WTC11 (cell line): Measurements from ENCODE around the gene CAMTA1. TPM values are rescaled to one million over a fixed set of nuclear protein-coding genes. Genes with fewer than 3 reads are reported as not detected.

Experiments used
- ATAC-seq: fragments of 200-7000 bp; cut with Tn5 transposase; 2 replicates; pipeline ENCODE4 v1.10.0; 2021; ENCODE audit warnings: mild to moderate bottlenecking, moderate library complexity
- CTCF ChIA-PET: fragments of 300-600 bp; sonication (Branson Sonifier 250); formaldehyde crosslinking; loops from one replicate; lab custom pipeline; 2021; ENCODE audit warnings: antibody characterized with exemption; lab: Charles Lee
- POLR2A ChIA-PET: fragments of 350-600 bp; sonication (Branson Sonifier 250); formaldehyde crosslinking; loops from one replicate; lab custom pipeline; 2021; ENCODE audit warnings: antibody characterized with exemption; lab: Charles Lee
- DNase-seq: peaks from one replicate; pipeline ENCODE4 v3.0.0; 2021; ENCODE audit warnings: low spot score
- H3K27ac Mint-ChIP-seq: 2 replicates; pipeline ENCODE4 v1.8.0; 2021; ENCODE audit warnings: mixed read lengths
- H3K27me3 Mint-ChIP-seq: 2 replicates; pipeline ENCODE4 v1.8.0; 2021; ENCODE audit warnings: low read depth, mild to moderate bottlenecking, moderate library complexity, mixed read lengths
- H3K36me3 Mint-ChIP-seq: 2 replicates; pipeline ENCODE4 v1.8.0; 2021; ENCODE audit warnings: mixed read lengths
- H3K4me1 Mint-ChIP-seq: 2 replicates; pipeline ENCODE4 v1.8.0; 2022; ENCODE audit warnings: mixed read lengths
- H3K4me3 Mint-ChIP-seq: 2 replicates; pipeline ENCODE4 v1.8.0; 2021; ENCODE audit warnings: mild to moderate bottlenecking, moderate library complexity, mixed read lengths
- H3K9me3 Mint-ChIP-seq: 2 replicates; pipeline ENCODE4 v1.8.0; 2021; ENCODE audit warnings: mixed read lengths
- EMX1 ChIP-seq: fragments of 250-450 bp; sonication (Bioruptor Pico); IDR thresholded peaks from 2 replicates; pipeline ENCODE4 v1.8.0; 2021; ENCODE audit warnings: mild to moderate bottlenecking
- HMGA2 ChIP-seq: fragments of 250-450 bp; sonication (Bioruptor Pico); IDR thresholded peaks from 2 replicates; pipeline ENCODE4 v1.4.0; 2021; ENCODE audit warnings: mild to moderate bottlenecking, moderate library complexity
- JUN ChIP-seq: sonication (generic); formaldehyde crosslinking; IDR thresholded peaks from 2 replicates; pipeline ENCODE4 v1.8.0; 2023; ENCODE audit warnings: mild to moderate bottlenecking, missing genetic modification reagents
- NFE2L1 ChIP-seq: sonication (generic); formaldehyde crosslinking; IDR thresholded peaks from 2 replicates; pipeline ENCODE4 v1.8.1; 2023; ENCODE audit warnings: missing genetic modification reagents
- NR2C2 ChIP-seq: sonication (generic); formaldehyde crosslinking; IDR thresholded peaks from 2 replicates; pipeline ENCODE4 v1.8.0; 2022; ENCODE audit warnings: mild to moderate bottlenecking, missing genetic modification reagents
- NR3C1 ChIP-seq: sonication (generic); formaldehyde crosslinking; conservative IDR thresholded peaks from 2 replicates; pipeline ENCODE4 v1.8.1; 2023; ENCODE audit warnings: low read depth, mild to moderate bottlenecking, missing genetic modification reagents
- RORB ChIP-seq: fragments of 250-450 bp; sonication (Bioruptor Pico); IDR thresholded peaks from 2 replicates; pipeline ENCODE4 v1.9.0; 2021; ENCODE audit warnings: mild to moderate bottlenecking
- SMAD3 ChIP-seq: sonication (generic); formaldehyde crosslinking; IDR thresholded peaks from 2 replicates; pipeline ENCODE4 v1.8.0; 2022; ENCODE audit warnings: missing genetic modification reagents, mild to moderate bottlenecking, borderline replicate concordance
- TEAD1 ChIP-seq: sonication (generic); formaldehyde crosslinking; IDR thresholded peaks from 2 replicates; pipeline ENCODE4 v1.8.0; 2022; ENCODE audit warnings: mild to moderate bottlenecking, missing genetic modification reagents
- ZNF138 ChIP-seq: sonication (generic); formaldehyde crosslinking; conservative IDR thresholded peaks from 2 replicates; pipeline ENCODE4 v1.8.1; 2022; ENCODE audit warnings: mild to moderate bottlenecking, moderate library complexity, missing genetic modification reagents
- ZNF416 ChIP-seq: fragments of 250-450 bp; sonication (Bioruptor Pico); IDR thresholded peaks from 2 replicates; pipeline ENCODE4 v1.9.0; 2021; ENCODE audit warnings: mild to moderate bottlenecking, inconsistent platforms
- total RNA-seq: library from RNA; stranded (reverse); gene quantifications from 3 replicates; pipeline ENCODE4 v1.2.3, GENCODE V29; 2021
- TF ChIP-seq, protein P1 (sequence below): sonication (generic); formaldehyde crosslinking; IDR thresholded peaks from 2 replicates; pipeline ENCODE4 v1.8.0; 2023; ENCODE audit warnings: mild to moderate bottlenecking, missing genetic modification reagents
- TF ChIP-seq, protein P2 (sequence below): sonication (generic); formaldehyde crosslinking; IDR thresholded peaks from 2 replicates; pipeline ENCODE4 v1.8.1; 2022; ENCODE audit warnings: mild to moderate bottlenecking, missing genetic modification reagents, moderate library complexity, borderline replicate concordance
- TF ChIP-seq, protein P3 (sequence below): sonication (generic); formaldehyde crosslinking; IDR thresholded peaks from 2 replicates; pipeline ENCODE4 v1.8.1; 2022; ENCODE audit warnings: low read depth, mild to moderate bottlenecking, moderate library complexity, missing genetic modification reagents, borderline replicate concordance
- TF ChIP-seq, protein P4 (sequence below): fragments of 250-450 bp; sonication (Bioruptor Pico); IDR thresholded peaks from 2 replicates; pipeline ENCODE4 v1.9.0; 2021; ENCODE audit warnings: mild to moderate bottlenecking
- TF ChIP-seq, protein P5 (sequence below): sonication (generic); formaldehyde crosslinking; IDR thresholded peaks from 2 replicates; pipeline ENCODE4 v1.8.1; 2023; ENCODE audit warnings: mild to moderate bottlenecking, missing genetic modification reagents, borderline replicate concordance

CAMTA1 gene
- total RNA-seq, 1 experiment from 2014 or later: 86.4 TPM

DNA sequence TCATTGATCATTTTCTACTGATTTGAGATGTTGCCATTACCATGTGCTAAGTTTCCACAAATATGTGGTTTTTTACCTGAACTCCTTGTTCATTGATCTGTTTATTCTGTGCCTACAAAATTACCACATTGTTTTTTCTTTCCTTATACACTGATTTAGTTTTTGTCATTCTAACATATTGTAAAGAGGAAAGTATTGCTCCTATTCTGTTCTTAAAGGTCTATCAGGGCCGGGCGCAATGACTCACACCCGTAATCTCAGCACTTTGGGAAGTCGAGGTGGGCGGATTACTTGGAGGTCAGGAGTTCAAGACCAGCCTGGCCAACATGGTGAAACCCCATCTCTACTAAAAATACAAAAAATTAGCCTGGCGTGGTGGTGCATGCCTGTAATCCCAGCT, 75.1 kb downstream of the CAMTA1 start:
- H3K27me3 Mint-ChIP-seq: no peaks in the 10 kb centered on the region
- H3K27ac Mint-ChIP-seq: no peak overlapping the region
- POLR2A ChIA-PET: no interaction called here
- peaks cover 22% of the 10 kb centered on the region for H3K4me1 Mint-ChIP-seq
- H3K4me3 Mint-ChIP-seq: no peak overlapping the region
- CTCF ChIA-PET: no interaction called here
- H3K36me3 Mint-ChIP-seq: peaks cover 3% of the 10 kb centered on the region
- peaks cover under 1% of the 10 kb centered on the region; the same call in 1 of the 2 replicates for H3K9me3 Mint-ChIP-seq
- no peak for ATAC-seq
- no peak for DNase-seq
- no peak for TF ChIP-seq RORB (CRISPR knock-in tag)
- no peak for TF ChIP-seq JUN (CRISPR knock-in tag)
- TF ChIP-seq TEAD1 (CRISPR knock-in tag): no peak
- TF ChIP-seq, protein P1, sequence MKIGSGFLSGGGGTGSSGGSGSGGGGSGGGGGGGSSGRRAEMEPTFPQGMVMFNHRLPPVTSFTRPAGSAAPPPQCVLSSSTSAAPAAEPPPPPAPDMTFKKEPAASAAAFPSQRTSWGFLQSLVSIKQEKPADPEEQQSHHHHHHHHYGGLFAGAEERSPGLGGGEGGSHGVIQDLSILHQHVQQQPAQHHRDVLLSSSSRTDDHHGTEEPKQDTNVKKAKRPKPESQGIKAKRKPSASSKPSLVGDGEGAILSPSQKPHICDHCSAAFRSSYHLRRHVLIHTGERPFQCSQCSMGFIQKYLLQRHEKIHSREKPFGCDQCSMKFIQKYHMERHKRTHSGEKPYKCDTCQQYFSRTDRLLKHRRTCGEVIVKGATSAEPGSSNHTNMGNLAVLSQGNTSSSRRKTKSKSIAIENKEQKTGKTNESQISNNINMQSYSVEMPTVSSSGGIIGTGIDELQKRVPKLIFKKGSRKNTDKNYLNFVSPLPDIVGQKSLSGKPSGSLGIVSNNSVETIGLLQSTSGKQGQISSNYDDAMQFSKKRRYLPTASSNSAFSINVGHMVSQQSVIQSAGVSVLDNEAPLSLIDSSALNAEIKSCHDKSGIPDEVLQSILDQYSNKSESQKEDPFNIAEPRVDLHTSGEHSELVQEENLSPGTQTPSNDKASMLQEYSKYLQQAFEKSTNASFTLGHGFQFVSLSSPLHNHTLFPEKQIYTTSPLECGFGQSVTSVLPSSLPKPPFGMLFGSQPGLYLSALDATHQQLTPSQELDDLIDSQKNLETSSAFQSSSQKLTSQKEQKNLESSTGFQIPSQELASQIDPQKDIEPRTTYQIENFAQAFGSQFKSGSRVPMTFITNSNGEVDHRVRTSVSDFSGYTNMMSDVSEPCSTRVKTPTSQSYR (CRISPR knock-in tag): no peak
- TF ChIP-seq, protein P2, sequence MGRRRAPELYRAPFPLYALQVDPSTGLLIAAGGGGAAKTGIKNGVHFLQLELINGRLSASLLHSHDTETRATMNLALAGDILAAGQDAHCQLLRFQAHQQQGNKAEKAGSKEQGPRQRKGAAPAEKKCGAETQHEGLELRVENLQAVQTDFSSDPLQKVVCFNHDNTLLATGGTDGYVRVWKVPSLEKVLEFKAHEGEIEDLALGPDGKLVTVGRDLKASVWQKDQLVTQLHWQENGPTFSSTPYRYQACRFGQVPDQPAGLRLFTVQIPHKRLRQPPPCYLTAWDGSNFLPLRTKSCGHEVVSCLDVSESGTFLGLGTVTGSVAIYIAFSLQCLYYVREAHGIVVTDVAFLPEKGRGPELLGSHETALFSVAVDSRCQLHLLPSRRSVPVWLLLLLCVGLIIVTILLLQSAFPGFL (CRISPR knock-in tag): no peak
- no peak for TF ChIP-seq SMAD3
- TF ChIP-seq NR3C1 (CRISPR knock-in tag): no peak
- TF ChIP-seq, protein P3, sequence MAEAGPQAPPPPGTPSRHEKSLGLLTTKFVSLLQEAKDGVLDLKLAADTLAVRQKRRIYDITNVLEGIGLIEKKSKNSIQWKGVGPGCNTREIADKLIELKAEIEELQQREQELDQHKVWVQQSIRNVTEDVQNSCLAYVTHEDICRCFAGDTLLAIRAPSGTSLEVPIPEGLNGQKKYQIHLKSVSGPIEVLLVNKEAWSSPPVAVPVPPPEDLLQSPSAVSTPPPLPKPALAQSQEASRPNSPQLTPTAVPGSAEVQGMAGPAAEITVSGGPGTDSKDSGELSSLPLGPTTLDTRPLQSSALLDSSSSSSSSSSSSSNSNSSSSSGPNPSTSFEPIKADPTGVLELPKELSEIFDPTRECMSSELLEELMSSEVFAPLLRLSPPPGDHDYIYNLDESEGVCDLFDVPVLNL (CRISPR knock-in tag): no peak

DNA sequence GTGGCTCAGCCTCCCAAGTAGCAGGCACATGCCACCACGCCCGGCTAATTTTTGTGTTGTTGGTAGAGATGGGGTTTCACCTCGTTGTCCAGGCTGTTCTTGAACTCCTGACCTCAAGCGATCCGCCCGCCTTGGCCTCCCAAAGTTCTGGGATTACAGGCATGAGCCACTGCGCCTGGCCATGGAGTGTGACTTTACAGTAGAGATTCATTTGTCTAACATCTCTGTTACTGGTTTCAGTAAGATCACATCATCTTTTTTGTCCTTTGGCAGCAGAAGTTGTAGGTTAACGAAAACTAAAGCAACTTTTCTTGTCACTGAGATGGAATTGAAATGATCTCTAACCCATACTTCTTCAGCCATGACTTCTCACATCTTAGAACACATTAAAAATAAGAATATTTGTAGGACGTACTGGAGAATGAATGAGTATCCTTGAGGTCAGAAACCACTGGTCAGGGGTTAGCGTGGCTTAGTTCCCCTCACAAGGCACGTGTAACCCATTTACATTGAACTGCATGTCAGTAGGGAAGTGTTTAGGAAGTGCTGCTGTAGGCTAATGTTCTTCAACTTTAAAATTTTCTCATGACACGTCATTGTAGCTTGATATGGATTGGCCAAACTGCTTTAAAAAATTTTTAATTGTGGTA, 75.9 kb downstream of the CAMTA1 start:
- no peaks in the 10 kb centered on the region for H3K36me3 Mint-ChIP-seq
- TF ChIP-seq NFE2L1 (no peak), EMX1 (CRISPR knock-in tag) (no peak), HMGA2 (no peak), NR2C2 (CRISPR knock-in tag) (no peak)
- TF ChIP-seq, protein P4, sequence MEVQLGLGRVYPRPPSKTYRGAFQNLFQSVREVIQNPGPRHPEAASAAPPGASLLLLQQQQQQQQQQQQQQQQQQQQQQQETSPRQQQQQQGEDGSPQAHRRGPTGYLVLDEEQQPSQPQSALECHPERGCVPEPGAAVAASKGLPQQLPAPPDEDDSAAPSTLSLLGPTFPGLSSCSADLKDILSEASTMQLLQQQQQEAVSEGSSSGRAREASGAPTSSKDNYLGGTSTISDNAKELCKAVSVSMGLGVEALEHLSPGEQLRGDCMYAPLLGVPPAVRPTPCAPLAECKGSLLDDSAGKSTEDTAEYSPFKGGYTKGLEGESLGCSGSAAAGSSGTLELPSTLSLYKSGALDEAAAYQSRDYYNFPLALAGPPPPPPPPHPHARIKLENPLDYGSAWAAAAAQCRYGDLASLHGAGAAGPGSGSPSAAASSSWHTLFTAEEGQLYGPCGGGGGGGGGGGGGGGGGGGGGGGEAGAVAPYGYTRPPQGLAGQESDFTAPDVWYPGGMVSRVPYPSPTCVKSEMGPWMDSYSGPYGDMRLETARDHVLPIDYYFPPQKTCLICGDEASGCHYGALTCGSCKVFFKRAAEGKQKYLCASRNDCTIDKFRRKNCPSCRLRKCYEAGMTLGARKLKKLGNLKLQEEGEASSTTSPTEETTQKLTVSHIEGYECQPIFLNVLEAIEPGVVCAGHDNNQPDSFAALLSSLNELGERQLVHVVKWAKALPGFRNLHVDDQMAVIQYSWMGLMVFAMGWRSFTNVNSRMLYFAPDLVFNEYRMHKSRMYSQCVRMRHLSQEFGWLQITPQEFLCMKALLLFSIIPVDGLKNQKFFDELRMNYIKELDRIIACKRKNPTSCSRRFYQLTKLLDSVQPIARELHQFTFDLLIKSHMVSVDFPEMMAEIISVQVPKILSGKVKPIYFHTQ (CRISPR knock-in tag): no peak
- H3K27me3 Mint-ChIP-seq: no peaks in the 10 kb centered on the region
- no peak overlapping the region for H3K4me3 Mint-ChIP-seq
- ATAC-seq (no peak), DNase-seq (no peak)
- POLR2A ChIA-PET: no interaction called here
- no peak overlapping the region for H3K27ac Mint-ChIP-seq
- H3K9me3 Mint-ChIP-seq: no peaks in the 10 kb centered on the region
- H3K4me1 Mint-ChIP-seq: peaks cover 30% of the 10 kb centered on the region
- CTCF ChIA-PET: no interaction called here

DNA sequence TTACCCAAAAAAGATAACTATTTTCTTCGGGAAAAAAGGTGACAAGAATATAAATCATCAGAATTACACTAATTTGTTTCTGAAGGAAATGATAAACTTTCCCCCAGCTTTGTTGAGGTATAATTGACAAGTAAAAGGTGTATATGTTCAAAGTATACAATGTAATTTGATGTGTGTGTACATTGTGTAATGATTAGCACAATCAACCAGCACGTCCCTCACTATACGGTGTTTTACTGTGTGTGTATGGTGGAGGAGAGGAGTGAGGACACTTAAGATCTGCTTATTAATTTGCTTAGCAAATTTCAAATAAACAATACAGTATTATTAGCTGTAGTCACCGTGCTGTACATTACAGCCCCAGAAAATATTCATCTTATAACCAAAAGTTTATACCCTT, 77.7 kb downstream of the CAMTA1 start:
- no peak for TF ChIP-seq ZNF416 (CRISPR knock-in tag)
- no peak for TF ChIP-seq ZNF138
- TF ChIP-seq, protein P5, sequence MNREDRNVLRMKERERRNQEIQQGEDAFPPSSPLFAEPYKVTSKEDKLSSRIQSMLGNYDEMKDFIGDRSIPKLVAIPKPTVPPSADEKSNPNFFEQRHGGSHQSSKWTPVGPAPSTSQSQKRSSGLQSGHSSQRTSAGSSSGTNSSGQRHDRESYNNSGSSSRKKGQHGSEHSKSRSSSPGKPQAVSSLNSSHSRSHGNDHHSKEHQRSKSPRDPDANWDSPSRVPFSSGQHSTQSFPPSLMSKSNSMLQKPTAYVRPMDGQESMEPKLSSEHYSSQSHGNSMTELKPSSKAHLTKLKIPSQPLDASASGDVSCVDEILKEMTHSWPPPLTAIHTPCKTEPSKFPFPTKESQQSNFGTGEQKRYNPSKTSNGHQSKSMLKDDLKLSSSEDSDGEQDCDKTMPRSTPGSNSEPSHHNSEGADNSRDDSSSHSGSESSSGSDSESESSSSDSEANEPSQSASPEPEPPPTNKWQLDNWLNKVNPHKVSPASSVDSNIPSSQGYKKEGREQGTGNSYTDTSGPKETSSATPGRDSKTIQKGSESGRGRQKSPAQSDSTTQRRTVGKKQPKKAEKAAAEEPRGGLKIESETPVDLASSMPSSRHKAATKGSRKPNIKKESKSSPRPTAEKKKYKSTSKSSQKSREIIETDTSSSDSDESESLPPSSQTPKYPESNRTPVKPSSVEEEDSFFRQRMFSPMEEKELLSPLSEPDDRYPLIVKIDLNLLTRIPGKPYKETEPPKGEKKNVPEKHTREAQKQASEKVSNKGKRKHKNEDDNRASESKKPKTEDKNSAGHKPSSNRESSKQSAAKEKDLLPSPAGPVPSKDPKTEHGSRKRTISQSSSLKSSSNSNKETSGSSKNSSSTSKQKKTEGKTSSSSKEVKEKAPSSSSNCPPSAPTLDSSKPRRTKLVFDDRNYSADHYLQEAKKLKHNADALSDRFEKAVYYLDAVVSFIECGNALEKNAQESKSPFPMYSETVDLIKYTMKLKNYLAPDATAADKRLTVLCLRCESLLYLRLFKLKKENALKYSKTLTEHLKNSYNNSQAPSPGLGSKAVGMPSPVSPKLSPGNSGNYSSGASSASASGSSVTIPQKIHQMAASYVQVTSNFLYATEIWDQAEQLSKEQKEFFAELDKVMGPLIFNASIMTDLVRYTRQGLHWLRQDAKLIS (CRISPR knock-in tag): no peak

More for the DNA sequence above, 77.7 kb downstream of the CAMTA1 start:
- H3K9me3 Mint-ChIP-seq: no peaks in the 10 kb centered on the region
- POLR2A ChIA-PET: no interaction called here
- H3K27ac Mint-ChIP-seq: no peak overlapping the region
- no peak overlapping the region for H3K4me3 Mint-ChIP-seq
- ATAC-seq (no peak), DNase-seq (no peak)
- CTCF ChIA-PET: interaction anchor here (0.5 to 2.1 kb wide), 2 partner anchors 19 to 207 kb away, joined by 3 to 6 read pairs; no protein-coding TSS in a partner anchor
- H3K36me3 Mint-ChIP-seq: no peaks in the 10 kb centered on the region
- H3K4me1 Mint-ChIP-seq: peaks cover 47% of the 10 kb centered on the region
- no peaks in the 10 kb centered on the region for H3K27me3 Mint-ChIP-seq
